ENCODE results near the gene EEF1AKMT1.

Gene EEF1AKMT1

GRCh38 chr13:20717581-20718542, 55.9 kb downstream of the EEF1AKMT1 start:
- DNase-seq (ENCODE audit: low spot score), result no peak
- TF ChIP-seq CTCF (IDR thresholded peaks at IDR 0.05; ENCODE audit: extremely low read depth, missing control alignments), result no peak

- TF ChIP-seq CTCF (IDR thresholded peaks at IDR 0.05; ENCODE audit: extremely low read depth, missing control alignments), result no peak
- DNase-seq (ENCODE audit: low spot score), result no peak
Observed at GRCh38 chr13:20716951-20717350, 56.8 kb downstream of the EEF1AKMT1 start.

- no peak for TF ChIP-seq CTCF (IDR thresholded peaks at IDR 0.05; ENCODE audit: extremely low read depth, missing control alignments)
- no peak for DNase-seq (ENCODE audit: low spot score)
Observed at GRCh38 chr13:20715330-20715712, 58.4 kb downstream of the EEF1AKMT1 start.

GRCh38 chr13:20714563-20715329, 59.0 kb downstream of the EEF1AKMT1 start:
- no peak for TF ChIP-seq CTCF (IDR thresholded peaks at IDR 0.05; ENCODE audit: extremely low read depth, missing control alignments)
- no peak for DNase-seq (ENCODE audit: low spot score)

- DNase-seq (ENCODE audit: low spot score), result no peak
- no peak for TF ChIP-seq CTCF (IDR thresholded peaks at IDR 0.05; ENCODE audit: extremely low read depth, missing control alignments)
Observed at GRCh38 chr13:20714161-20714560, 59.6 kb downstream of the EEF1AKMT1 start.

- TF ChIP-seq CTCF (IDR thresholded peaks at IDR 0.05; ENCODE audit: extremely low read depth, missing control alignments), result no peak
- no peak for DNase-seq (ENCODE audit: low spot score)
Observed at GRCh38 chr13:20713751-20714150, 60.0 kb downstream of the EEF1AKMT1 start.

- DNase-seq (ENCODE audit: low spot score), result no peak
Observed at GRCh38 chr13:20713014-20713376, 60.8 kb downstream of the EEF1AKMT1 start.

More at GRCh38 chr13:20713014-20713376, 60.8 kb downstream of the EEF1AKMT1 start:
- TF ChIP-seq CTCF (IDR thresholded peaks at IDR 0.05; ENCODE audit: extremely low read depth, missing control alignments), result no peak
